Tibial nerve (tissue), 4 donors: ENCODE results near the gene MC5R. TPM values are rescaled to one million over a fixed set of nuclear protein-coding genes. Genes with fewer than 3 reads are reported as not detected.

Experiments
- DNase-seq, 2 donors: peaks; one replicate each; pipeline ENCODE4 v3.0.0-alpha.2; 2019; ENCODE audit warnings: low spot score in 2 of 2
- H3K27ac ChIP-seq, 4 donors: fragments of 200-600 bp; sonication (generic) in 3 of 4; one replicate each; pipeline ENCODE4 v1.5.1; 2017 to 2019; ENCODE audit warnings: mild to moderate bottlenecking in 1 of 4
- H3K27me3 ChIP-seq, 2 donors: fragments of 200-600 bp; sonication (generic) in 1 of 2; one replicate each; pipeline versions ENCODE4 v1.5.1 to v1.6.0; 2017 to 2019
- H3K36me3 ChIP-seq, 3 donors: fragments of 200-600 bp; sonication (generic); one replicate each; pipeline ENCODE4 v1.5.1; 2018 to 2019
- H3K4me1 ChIP-seq, 4 donors: fragments of 200-600 bp; sonication (generic) in 3 of 4; one replicate each; pipeline ENCODE4 v1.5.1; 2017 to 2019
- H3K4me3 ChIP-seq, 4 donors: fragments of 200-600 bp; sonication (generic) in 3 of 4; one replicate each; pipeline ENCODE4 v1.5.1; 2017 to 2019; ENCODE audit warnings: mild to moderate bottlenecking in 1 of 4, moderate library complexity in 1 of 4
- H3K9me3 ChIP-seq, 4 donors: fragments of 200-600 bp; sonication (generic) in 3 of 4; one replicate each; pipeline ENCODE4 v1.5.1; 2017 to 2019
- EP300 ChIP-seq, 2 donors: sonication (generic); formaldehyde crosslinking; IDR thresholded peaks; one replicate each; pipeline ENCODE4 v1.6.1; 2017; ENCODE audit warnings: antibody characterized with exemption in 2 of 2, mild to moderate bottlenecking in 1 of 2
- POLR2A ChIP-seq, 2 donors: fragments of 450-650 bp; IDR thresholded peaks; one replicate each; pipeline ENCODE4 v1.6.1; 2017; ENCODE audit warnings: antibody characterized with exemption in 2 of 2, mild to moderate bottlenecking in 2 of 2, moderate library complexity in 2 of 2
- WGBS, 2 donors: methylation state at CpG; one replicate each; pipeline ENCODE4 v1.1.5; 2018; 5-methylcytosine and 5-hydroxymethylcytosine counted together
- total RNA-seq, 4 donors: library from RNA; depleted of rRNA; stranded (reverse); fragments of >200 nt; gene quantifications; one replicate each; pipeline ENCODE4 v1.1.0, GENCODE V29; 2016
- TF ChIP-seq, protein P1 (sequence below), 5 experiments: fragments of 200-600 bp in 3 of 5; fragments of 450-650 bp in 2 of 5; sonication (generic) in 3 of 5; IDR thresholded peaks; one replicate each; pipeline ENCODE4 v1.5.1; 2016 to 2019; ENCODE audit warnings: antibody characterized with exemption in 5 of 5, mild to moderate bottlenecking in 3 of 5, moderate library complexity in 2 of 5

MC5R gene
- total RNA-seq, 4 donors from 2014 or later = not detected

DNA sequence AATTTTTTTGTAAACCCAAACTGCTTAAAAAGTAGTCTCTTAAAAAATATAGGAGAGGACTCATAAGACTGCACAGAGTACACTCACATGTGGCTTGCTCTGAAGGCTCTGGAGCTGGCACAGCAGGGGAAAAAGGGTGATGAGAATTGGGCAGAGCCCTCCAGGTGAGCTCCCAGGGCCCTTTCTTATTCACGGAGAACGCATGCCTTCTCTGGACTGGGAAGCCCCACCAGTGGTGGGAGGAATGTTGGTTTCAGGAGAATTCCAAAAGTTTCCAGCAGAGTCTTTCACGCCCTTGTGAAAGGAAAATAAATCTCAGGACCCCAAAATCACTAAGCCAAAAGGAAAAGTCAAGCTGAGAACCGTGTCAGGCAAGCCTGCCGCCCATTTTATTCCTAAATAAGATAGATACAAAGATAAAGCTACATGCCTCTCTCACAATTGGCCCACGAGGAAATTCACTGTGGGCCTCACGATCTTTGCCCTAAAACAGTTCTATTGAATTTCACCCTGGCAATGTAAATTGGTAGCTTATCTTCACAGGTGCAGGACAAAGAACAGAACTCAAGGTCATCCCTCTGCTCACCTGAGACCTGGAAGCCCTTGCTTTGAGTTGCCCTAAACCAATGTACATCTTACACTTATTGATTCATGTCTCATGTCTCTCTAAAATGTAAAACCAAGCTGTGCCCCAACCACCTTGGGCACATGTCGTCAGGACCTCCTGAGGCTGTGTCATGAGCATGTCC is 15.5 kb upstream of the MC5R start:
- no peak overlapping the region for H3K4me3 ChIP-seq
- DNase-seq = no peak
- no peak overlapping the region for H3K27ac ChIP-seq
- H3K4me1 ChIP-seq = no peaks in the 10 kb centered on the region
- H3K9me3 ChIP-seq = no peaks in the 10 kb centered on the region
- no peaks in the 10 kb centered on the region for H3K36me3 ChIP-seq
- WGBS, 2 donors = 48 to 53% methylated on average over 8 of the region's 8 CpGs
- TF ChIP-seq, protein P1, sequence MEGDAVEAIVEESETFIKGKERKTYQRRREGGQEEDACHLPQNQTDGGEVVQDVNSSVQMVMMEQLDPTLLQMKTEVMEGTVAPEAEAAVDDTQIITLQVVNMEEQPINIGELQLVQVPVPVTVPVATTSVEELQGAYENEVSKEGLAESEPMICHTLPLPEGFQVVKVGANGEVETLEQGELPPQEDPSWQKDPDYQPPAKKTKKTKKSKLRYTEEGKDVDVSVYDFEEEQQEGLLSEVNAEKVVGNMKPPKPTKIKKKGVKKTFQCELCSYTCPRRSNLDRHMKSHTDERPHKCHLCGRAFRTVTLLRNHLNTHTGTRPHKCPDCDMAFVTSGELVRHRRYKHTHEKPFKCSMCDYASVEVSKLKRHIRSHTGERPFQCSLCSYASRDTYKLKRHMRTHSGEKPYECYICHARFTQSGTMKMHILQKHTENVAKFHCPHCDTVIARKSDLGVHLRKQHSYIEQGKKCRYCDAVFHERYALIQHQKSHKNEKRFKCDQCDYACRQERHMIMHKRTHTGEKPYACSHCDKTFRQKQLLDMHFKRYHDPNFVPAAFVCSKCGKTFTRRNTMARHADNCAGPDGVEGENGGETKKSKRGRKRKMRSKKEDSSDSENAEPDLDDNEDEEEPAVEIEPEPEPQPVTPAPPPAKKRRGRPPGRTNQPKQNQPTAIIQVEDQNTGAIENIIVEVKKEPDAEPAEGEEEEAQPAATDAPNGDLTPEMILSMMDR (IDR thresholded peaks at IDR 0.05) = no peak
- TF ChIP-seq POLR2A (IDR thresholded peaks at IDR 0.05) (no peak), EP300 (IDR thresholded peaks at IDR 0.05) (no peak)
- H3K27me3 ChIP-seq = no peaks in the 10 kb centered on the region

DNA sequence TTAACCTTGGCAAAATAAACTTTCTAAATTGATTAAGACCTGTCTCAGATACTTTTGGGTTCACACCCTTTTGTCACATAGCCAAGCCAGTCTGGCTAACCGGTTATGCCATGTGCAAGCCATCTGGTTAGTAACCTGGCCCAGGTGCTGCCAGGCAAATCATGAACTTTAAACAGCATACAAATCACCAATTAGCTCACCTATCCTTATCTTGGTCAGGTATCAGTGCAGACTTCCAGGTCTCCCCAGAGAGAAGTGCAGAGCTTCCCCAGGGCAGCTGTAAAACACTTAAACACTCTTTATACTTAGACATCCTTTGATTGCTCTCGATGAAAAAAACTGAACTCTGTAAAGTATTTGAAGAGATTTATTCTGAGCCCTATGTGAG is 14.9 kb upstream of the MC5R start:
- Histone ChIP-seq H3K4me3 (no peak overlapping the region), H3K27ac (no peak overlapping the region), H3K9me3 (no peaks in the 10 kb centered on the region), H3K27me3 (no peaks in the 10 kb centered on the region), H3K36me3 (no peaks in the 10 kb centered on the region), H3K4me1 (no peaks in the 10 kb centered on the region)
- no peak for TF ChIP-seq POLR2A (IDR thresholded peaks at IDR 0.05)
- TF ChIP-seq, protein P1 (IDR thresholded peaks at IDR 0.05) = no peak
- TF ChIP-seq EP300 (IDR thresholded peaks at IDR 0.05) = no peak
- DNase-seq = no peak
- 70 to 84% methylated on average over 2 of the region's 2 CpGs for WGBS, 2 donors

DNA sequence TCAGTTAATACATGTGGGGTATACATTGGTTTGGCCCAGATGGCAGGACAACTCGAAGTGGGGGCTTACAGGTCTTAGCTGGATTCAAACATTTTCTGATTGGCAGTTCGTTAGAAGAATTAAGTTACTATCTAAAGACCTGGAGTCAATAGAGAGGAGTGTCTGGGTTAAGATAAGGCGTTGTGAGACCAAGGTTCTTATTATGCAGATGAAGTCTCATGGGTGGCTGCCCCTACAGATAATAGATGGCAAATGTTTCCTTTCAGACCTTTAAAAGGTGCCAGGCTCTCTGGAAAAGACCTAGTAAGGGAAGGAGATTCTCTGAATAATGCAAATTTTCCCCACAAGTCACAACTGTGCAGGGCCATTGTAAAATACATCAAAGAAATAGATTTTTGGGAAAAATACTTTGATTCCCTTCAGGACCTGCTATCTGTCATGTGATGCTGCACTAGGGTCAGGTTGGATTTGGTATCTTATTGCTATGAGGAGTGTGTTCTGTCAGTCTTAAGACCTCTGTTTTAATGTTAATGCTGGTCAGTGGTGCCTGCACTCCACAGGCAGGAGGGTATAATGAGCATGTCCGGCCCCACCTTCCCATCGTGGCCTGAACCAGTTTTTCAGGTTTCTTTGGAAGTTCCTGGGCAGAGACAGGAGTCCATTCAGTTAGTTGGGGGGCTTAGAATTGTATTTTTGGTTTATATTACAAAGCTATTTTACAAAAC is 14.3 kb upstream of the MC5R start:
- Histone ChIP-seq H3K36me3 (no peaks in the 10 kb centered on the region), H3K9me3 (no peaks in the 10 kb centered on the region), H3K4me1 (no peaks in the 10 kb centered on the region), H3K27ac (no peak overlapping the region), H3K4me3 (no peak overlapping the region), H3K27me3 (no peaks in the 10 kb centered on the region)
- DNase-seq = no peak
- TF ChIP-seq EP300 (IDR thresholded peaks at IDR 0.05) (no peak), POLR2A (IDR thresholded peaks at IDR 0.05) (no peak)
- TF ChIP-seq, protein P1 (IDR thresholded peaks at IDR 0.05) = no peak
- 42 to 48% methylated on average over 5 of the region's 5 CpGs for WGBS, 2 donors

DNA sequence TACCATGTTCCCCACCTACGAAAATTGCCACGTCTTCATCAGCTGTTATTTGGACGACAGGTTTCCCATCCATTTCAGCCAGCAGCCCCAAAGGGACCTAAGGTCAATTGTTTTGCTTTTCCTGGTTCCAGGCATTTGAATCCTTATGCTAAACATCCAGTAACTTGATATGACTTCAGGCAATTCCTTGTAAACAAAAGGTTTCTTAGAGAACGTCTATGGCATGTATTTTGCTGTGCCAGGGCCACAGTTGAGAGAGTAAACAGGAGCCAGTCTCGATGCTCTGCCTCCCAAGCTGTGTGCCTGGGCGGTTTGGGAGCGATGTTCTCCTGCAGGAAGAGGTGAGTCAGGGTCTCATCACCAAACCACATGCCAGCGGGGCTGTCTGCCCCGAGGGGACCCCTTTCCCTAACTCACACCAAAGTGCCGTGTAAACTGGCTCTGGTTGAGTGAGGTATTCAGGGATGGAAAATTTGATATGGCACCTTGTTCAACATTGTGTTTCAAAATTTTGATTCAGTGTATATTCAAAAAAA is 12.9 kb upstream of the MC5R start:
- Histone ChIP-seq H3K36me3 (no peaks in the 10 kb centered on the region), H3K27me3 (no peaks in the 10 kb centered on the region), H3K27ac (no peak overlapping the region), H3K9me3 (no peaks in the 10 kb centered on the region), H3K4me1 (no peaks in the 10 kb centered on the region), H3K4me3 (no peak overlapping the region)
- 45 to 51% methylated on average over 9 to 10 of the region's 10 CpGs for WGBS, 2 donors
- no peak for DNase-seq
- no peak for TF ChIP-seq POLR2A (IDR thresholded peaks at IDR 0.05)
- no peak for TF ChIP-seq EP300 (IDR thresholded peaks at IDR 0.05)
- TF ChIP-seq, protein P1 (IDR thresholded peaks at IDR 0.05) = no peak

DNA sequence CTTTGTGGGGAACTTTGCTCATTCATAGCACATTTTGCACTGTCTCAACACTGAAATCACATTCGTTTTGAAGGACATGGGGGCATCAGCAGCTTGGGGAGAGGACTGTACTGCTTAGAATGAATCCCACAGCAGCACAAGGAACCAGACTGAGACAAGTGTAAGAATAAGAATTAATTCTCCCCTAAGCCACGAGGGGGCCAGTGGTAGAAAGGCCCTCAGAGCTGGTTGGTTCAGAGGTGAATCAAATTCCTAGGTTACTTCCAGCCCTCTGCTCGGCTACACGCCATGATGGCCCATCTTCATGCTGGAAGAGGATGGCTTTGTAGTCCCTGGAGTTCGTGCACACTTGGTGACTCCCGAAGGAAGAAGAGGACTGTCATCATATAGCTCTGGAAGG is 12.0 kb upstream of the MC5R start:
- no peak for TF ChIP-seq POLR2A (IDR thresholded peaks at IDR 0.05)
- TF ChIP-seq, protein P1 (IDR thresholded peaks at IDR 0.05) = no peak
- no peak for TF ChIP-seq EP300 (IDR thresholded peaks at IDR 0.05)
- 59 to 71% methylated on average over 6 of the region's 6 CpGs for WGBS, 2 donors
- Histone ChIP-seq H3K9me3 (no peaks in the 10 kb centered on the region), H3K27me3 (no peaks in the 10 kb centered on the region), H3K4me1 (no peaks in the 10 kb centered on the region), H3K27ac (no peak overlapping the region), H3K36me3 (no peaks in the 10 kb centered on the region), H3K4me3 (no peak overlapping the region)
- no peak for DNase-seq
